HepG2 (cell line): ENCODE data around the gene MTA1. TPM values are rescaled to one million over a fixed set of nuclear protein-coding genes. Genes with fewer than 3 reads are reported as not detected.
A peak's percentile ranks its signal among the peaks of the same experiment; 100 is the strongest.

Source experiments
- ARNT2 ChIP-seq: sonication (generic); formaldehyde crosslinking; IDR thresholded peaks from 2 replicates; pipeline ENCODE4 v1.8.0; 2022; ENCODE audit warnings: mild to moderate bottlenecking, low read depth, missing genetic modification reagents, moderate library complexity
- ATF7-NPFF ChIP-seq: sonication (generic); formaldehyde crosslinking; IDR thresholded peaks from 2 replicates; pipeline ENCODE4 v1.8.1; 2023; ENCODE audit warnings: mild to moderate bottlenecking, low read depth, missing genetic modification reagents, moderate library complexity
- FOSL1 ChIP-seq: sonication (generic); formaldehyde crosslinking; IDR thresholded peaks from 2 replicates; pipeline ENCODE4 v1.9.0; 2021; ENCODE audit warnings: missing genetic modification reagents, borderline replicate concordance
- HNRNPK ChIP-seq: fragments of 200-400 bp; formaldehyde crosslinking; IDR thresholded peaks from 2 replicates; pipeline ENCODE4 v1.6.1; 2018; ENCODE audit warnings: low read length, low read depth, moderate library complexity, mild to moderate bottlenecking; ENCODE audit not compliant: poor library complexity, severe bottlenecking
- MBNL3 ChIP-seq: fragments of 250-450 bp; sonication (Bioruptor Pico); conservative IDR thresholded peaks from 2 replicates; pipeline ENCODE4 v1.8.0; 2022; ENCODE audit warnings: mild to moderate bottlenecking, inconsistent platforms
- MEIS2 ChIP-seq: sonication (generic); formaldehyde crosslinking; IDR thresholded peaks from 2 replicates; pipeline ENCODE4 v1.9.0; 2021; ENCODE audit warnings: mild to moderate bottlenecking, missing genetic modification reagents
- MYC ChIP-seq: sonication (generic); formaldehyde crosslinking; IDR thresholded peaks from 2 replicates; pipeline ENCODE4 v1.9.0; 2021; ENCODE audit warnings: missing genetic modification reagents, borderline replicate concordance
- PHF8 ChIP-seq: sonication (generic); formaldehyde crosslinking; IDR thresholded peaks from 2 replicates; pipeline ENCODE4 v1.5.0; 2020; ENCODE audit warnings: missing genetic modification reagents
- SNAPC2 ChIP-seq: sonication (generic); formaldehyde crosslinking; IDR thresholded peaks from 2 replicates; pipeline ENCODE4 v1.8.1; 2022; ENCODE audit warnings: mild to moderate bottlenecking, missing genetic modification reagents
- TARDBP ChIP-seq: sonication (generic); formaldehyde crosslinking; IDR thresholded peaks from 2 replicates; pipeline ENCODE4 v1.8.0; 2022; ENCODE audit warnings: mild to moderate bottlenecking, missing genetic modification reagents
- TSC22D2 ChIP-seq: sonication (generic); formaldehyde crosslinking; IDR thresholded peaks from 2 replicates; pipeline ENCODE4 v1.5.1; 2020; ENCODE audit warnings: missing genetic modification reagents, mild to moderate bottlenecking, borderline replicate concordance
- ZFY ChIP-seq: sonication (generic); formaldehyde crosslinking; IDR thresholded peaks from 2 replicates; pipeline ENCODE4 v1.4.0; 2020; ENCODE audit warnings: missing genetic modification reagents
- ZNF354B ChIP-seq: sonication (generic); formaldehyde crosslinking; IDR thresholded peaks from 2 replicates; pipeline ENCODE4 v1.8.0; 2022; ENCODE audit warnings: mild to moderate bottlenecking, missing genetic modification reagents
- ZNF547 ChIP-seq: sonication (generic); formaldehyde crosslinking; IDR thresholded peaks from 2 replicates; pipeline ENCODE4 v1.5.1; 2020; ENCODE audit warnings: mild to moderate bottlenecking, missing genetic modification reagents
- ZNF556 ChIP-seq: sonication (generic); formaldehyde crosslinking; IDR thresholded peaks from 2 replicates; pipeline ENCODE4 v1.4.0; 2020; ENCODE audit warnings: mild to moderate bottlenecking, missing genetic modification reagents, borderline replicate concordance
- ZSCAN31 ChIP-seq: sonication (generic); formaldehyde crosslinking; IDR thresholded peaks from 2 replicates; pipeline ENCODE4 v1.5.0; 2020; ENCODE audit warnings: low read depth, mild to moderate bottlenecking, missing genetic modification reagents
- polyA plus RNA-seq, 8 experiments: library from polyadenylated mRNA; depleted of rRNA in 3 of 8; stranded (reverse) in 7 of 8; unstranded in 1 of 8; fragments of >200 nt; fragmentation: Illumina TruSeq in 4 of 8; extraction: Trizol in 4 of 8; gene quantifications; 2 replicates each; pipeline versions ENCODE4 v1.2.1 to v1.2.3, GENCODE V29; 2011 to 2016; ENCODE audit warnings: low read depth in 4 of 8, missing spikeins in 1 of 8, mixed read lengths in 1 of 8; ENCODE audit not compliant: insufficient read depth in 1 of 8
- total RNA-seq, 5 experiments: library from RNA; depleted of rRNA; stranded (reverse); fragments of >200 nt; fragmentation: Illumina TruSeq; extraction: Trizol; gene quantifications; 2 replicates each; pipeline ENCODE4 v1.2.3, GENCODE V29; 2016; ENCODE audit warnings: low read depth in 1 of 5
- TF ChIP-seq, protein P1 (sequence below): sonication (generic); formaldehyde crosslinking; IDR thresholded peaks from 2 replicates; pipeline ENCODE4 v1.4.0; 2020; ENCODE audit warnings: missing genetic modification reagents, borderline replicate concordance
- TF ChIP-seq, protein P2 (sequence below): sonication (generic); formaldehyde crosslinking; IDR thresholded peaks from 2 replicates; pipeline ENCODE4 v1.9.0; 2021; ENCODE audit warnings: missing genetic modification reagents, mild to moderate bottlenecking, borderline replicate concordance
- TF ChIP-seq, protein P3 (sequence below): sonication (generic); formaldehyde crosslinking; IDR thresholded peaks from 2 replicates; pipeline ENCODE4 v1.8.0; 2022; ENCODE audit warnings: missing genetic modification reagents, mild to moderate bottlenecking, borderline replicate concordance

MTA1 gene
- total and polyA plus RNA-seq, 2 of the 13 experiments (the other 11 are each of a cell fraction or from before 2014, with no cell fraction given): 35.2 to 85.8 TPM

DNA sequence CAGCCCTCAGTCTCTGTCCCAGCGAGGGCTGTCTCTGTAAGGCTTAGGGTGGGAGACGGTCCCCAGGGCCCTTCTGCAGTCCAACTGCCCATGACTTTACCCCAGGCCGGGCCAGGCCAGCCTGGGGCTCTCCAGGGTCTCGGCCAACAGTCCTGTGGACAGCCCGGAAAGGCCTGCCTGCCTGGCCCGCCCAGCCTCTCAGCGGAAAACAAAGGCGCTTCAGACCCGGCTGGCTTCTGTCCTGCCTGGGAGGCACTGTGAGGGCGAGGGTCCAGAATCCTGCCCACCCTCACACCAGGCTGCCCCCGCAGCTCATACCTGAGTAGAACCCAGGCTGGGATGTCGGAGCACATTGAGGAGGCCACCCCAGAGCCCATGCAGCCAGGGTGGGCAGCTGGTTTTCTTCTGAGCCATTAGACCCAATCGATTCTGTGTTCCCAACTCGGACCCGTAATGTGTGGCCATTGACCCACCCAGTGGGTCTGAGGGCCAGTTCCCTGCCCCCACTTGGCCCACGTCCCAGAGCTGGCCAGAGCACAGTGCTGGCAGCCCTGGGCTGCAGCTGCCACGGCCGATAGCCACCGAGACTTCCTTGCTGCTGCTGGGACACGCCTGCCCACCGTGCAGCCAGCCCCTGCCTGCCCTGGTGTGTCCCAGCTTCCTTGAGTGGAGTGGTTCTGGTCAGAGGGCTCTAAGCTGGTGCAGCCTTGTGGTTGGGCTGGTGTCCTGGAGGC is 56.6 kb downstream of the MTA1 start (continued):
- TF ChIP-seq, protein P1, sequence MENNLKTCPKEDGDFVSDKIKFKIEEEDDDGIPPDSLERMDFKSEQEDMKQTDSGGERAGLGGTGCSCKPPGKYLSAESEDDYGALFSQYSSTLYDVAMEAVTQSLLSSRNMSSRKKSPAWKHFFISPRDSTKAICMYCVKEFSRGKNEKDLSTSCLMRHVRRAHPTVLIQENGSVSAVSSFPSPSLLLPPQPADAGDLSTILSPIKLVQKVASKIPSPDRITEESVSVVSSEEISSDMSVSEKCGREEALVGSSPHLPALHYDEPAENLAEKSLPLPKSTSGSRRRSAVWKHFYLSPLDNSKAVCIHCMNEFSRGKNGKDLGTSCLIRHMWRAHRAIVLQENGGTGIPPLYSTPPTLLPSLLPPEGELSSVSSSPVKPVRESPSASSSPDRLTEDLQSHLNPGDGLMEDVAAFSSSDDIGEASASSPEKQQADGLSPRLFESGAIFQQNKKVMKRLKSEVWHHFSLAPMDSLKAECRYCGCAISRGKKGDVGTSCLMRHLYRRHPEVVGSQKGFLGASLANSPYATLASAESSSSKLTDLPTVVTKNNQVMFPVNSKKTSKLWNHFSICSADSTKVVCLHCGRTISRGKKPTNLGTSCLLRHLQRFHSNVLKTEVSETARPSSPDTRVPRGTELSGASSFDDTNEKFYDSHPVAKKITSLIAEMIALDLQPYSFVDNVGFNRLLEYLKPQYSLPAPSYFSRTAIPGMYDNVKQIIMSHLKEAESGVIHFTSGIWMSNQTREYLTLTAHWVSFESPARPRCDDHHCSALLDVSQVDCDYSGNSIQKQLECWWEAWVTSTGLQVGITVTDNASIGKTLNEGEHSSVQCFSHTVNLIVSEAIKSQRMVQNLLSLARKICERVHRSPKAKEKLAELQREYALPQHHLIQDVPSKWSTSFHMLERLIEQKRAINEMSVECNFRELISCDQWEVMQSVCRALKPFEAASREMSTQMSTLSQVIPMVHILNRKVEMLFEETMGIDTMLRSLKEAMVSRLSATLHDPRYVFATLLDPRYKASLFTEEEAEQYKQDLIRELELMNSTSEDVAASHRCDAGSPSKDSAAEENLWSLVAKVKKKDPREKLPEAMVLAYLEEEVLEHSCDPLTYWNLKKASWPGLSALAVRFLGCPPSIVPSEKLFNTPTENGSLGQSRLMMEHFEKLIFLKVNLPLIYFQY: peak; percentile 58
- TF ChIP-seq MEIS2 (CRISPR knock-in tag): peak; percentile 9; the same call in 1 of the 2 replicates
- TF ChIP-seq ZNF556 (CRISPR knock-in tag): no peak
- TF ChIP-seq SNAPC2 (CRISPR knock-in tag): no peak
- no peak for TF ChIP-seq ZNF547
- TF ChIP-seq TSC22D2: no peak
- TF ChIP-seq ZSCAN31 (CRISPR knock-in tag): no peak
- TF ChIP-seq MYC (CRISPR knock-in tag): peak; percentile 36; the same call in 1 of the 2 replicates
- TF ChIP-seq TARDBP (CRISPR knock-in tag): 0 out of 2 replicates have a peak, but pooled peaks have one; percentile 39
- TF ChIP-seq FOSL1: 0 out of 2 replicates have a peak, but pooled peaks have one; percentile 0
- peak; percentile 69; the same call in 1 of the 2 replicates for TF ChIP-seq PHF8 (CRISPR knock-in tag)
- TF ChIP-seq HNRNPK: no peak
- TF ChIP-seq ZFY (CRISPR knock-in tag): peak; percentile 70
- TF ChIP-seq, protein P2, sequence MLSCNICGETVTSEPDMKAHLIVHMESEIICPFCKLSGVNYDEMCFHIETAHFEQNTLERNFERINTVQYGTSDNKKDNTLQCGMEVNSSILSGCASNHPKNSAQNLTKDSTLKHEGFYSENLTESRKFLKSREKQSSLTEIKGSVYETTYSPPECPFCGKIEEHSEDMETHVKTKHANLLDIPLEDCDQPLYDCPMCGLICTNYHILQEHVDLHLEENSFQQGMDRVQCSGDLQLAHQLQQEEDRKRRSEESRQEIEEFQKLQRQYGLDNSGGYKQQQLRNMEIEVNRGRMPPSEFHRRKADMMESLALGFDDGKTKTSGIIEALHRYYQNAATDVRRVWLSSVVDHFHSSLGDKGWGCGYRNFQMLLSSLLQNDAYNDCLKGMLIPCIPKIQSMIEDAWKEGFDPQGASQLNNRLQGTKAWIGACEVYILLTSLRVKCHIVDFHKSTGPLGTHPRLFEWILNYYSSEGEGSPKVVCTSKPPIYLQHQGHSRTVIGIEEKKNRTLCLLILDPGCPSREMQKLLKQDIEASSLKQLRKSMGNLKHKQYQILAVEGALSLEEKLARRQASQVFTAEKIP (CRISPR knock-in tag): no peak
- peak; percentile 58; the same call in 1 of the 2 replicates for TF ChIP-seq ATF7-NPFF (CRISPR knock-in tag)
- TF ChIP-seq, protein P3, sequence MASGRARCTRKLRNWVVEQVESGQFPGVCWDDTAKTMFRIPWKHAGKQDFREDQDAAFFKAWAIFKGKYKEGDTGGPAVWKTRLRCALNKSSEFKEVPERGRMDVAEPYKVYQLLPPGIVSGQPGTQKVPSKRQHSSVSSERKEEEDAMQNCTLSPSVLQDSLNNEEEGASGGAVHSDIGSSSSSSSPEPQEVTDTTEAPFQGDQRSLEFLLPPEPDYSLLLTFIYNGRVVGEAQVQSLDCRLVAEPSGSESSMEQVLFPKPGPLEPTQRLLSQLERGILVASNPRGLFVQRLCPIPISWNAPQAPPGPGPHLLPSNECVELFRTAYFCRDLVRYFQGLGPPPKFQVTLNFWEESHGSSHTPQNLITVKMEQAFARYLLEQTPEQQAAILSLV: no peak
- TF ChIP-seq ZNF354B (CRISPR knock-in tag): no peak
- peak; percentile 66; the same call in 1 of the 2 replicates for TF ChIP-seq ARNT2
- no peak for TF ChIP-seq MBNL3 (CRISPR knock-in tag)
